BJ (cell line): ENCODE results near the gene LAPTM5. TPM values are rescaled to one million over a fixed set of nuclear protein-coding genes. Genes with fewer than 3 reads are reported as not detected.

Source experiments
- CTCF ChIA-PET: fragments of 350-600 bp; formaldehyde crosslinking; extraction: SDS; loops from one replicate; lab custom pipeline; 2021; ENCODE audit warnings: antibody characterized with exemption, inconsistent platforms; lab: Yijun Ruan, JAX
- POLR2A ChIA-PET: fragments of 300-600 bp; sonication (Branson Sonifier 250); formaldehyde crosslinking; extraction: SDS; loops from one replicate; lab custom pipeline; 2021; ENCODE audit warnings: antibody characterized with exemption; lab: Charles Lee
- DNase-seq: peaks from one replicate; pipeline ENCODE4 v3.0.0-alpha.2; 2011; ENCODE audit warnings: low read depth
- H3K27me3 ChIP-seq: 2 replicates; pipeline ENCODE4 v1.6.0; 2011; ENCODE audit warnings: low read length; ENCODE audit not compliant: control insufficient read depth, insufficient read depth
- H3K36me3 ChIP-seq: 2 replicates; pipeline ENCODE4 v1.5.1; 2011; ENCODE audit warnings: low read length; ENCODE audit not compliant: control insufficient read depth, insufficient read depth
- H3K4me3 ChIP-seq: 2 replicates; pipeline ENCODE4 v1.5.1; 2011; ENCODE audit warnings: low read depth, mild to moderate bottlenecking, control low read depth, low read length
- polyA plus RNA-seq: library from polyadenylated mRNA; depleted of rRNA; stranded (reverse); fragments of >200 nt; gene quantifications from 2 replicates; pipeline ENCODE4 v1.2.3, GENCODE V29; 2011
- TF ChIP-seq, protein P1 (sequence below): IDR thresholded peaks from 2 replicates; pipeline ENCODE4 v1.5.1; 2011; ENCODE audit warnings: low read depth, mild to moderate bottlenecking, control low read depth, inconsistent platforms, low read length, moderate library complexity; ENCODE audit not compliant: insufficient read depth

The LAPTM5 gene
- polyA plus RNA-seq, 1 experiment: 2.1 TPM

- DNase-seq: no peak
- Histone ChIP-seq H3K36me3 (peaks cover 3% of the 10 kb centered on the region; the same call in 1 of the 2 replicates), H3K4me3 (no peak overlapping the region), H3K27me3 (peaks cover 1% of the 10 kb centered on the region; the same call in 1 of the 2 replicates)
- ChIA-PET CTCF (interaction anchor here (0.6 to 6.5 kb wide), 3 partner anchors 35 to 56 kb away, joined by 3 to 73 read pairs (median 38); no protein-coding TSS in a partner anchor), POLR2A (interaction anchor here (0.6 kb wide), 1 partner anchor 259 kb away, joined by 3 read pairs; no protein-coding TSS in a partner anchor)
- TF ChIP-seq, protein P1, sequence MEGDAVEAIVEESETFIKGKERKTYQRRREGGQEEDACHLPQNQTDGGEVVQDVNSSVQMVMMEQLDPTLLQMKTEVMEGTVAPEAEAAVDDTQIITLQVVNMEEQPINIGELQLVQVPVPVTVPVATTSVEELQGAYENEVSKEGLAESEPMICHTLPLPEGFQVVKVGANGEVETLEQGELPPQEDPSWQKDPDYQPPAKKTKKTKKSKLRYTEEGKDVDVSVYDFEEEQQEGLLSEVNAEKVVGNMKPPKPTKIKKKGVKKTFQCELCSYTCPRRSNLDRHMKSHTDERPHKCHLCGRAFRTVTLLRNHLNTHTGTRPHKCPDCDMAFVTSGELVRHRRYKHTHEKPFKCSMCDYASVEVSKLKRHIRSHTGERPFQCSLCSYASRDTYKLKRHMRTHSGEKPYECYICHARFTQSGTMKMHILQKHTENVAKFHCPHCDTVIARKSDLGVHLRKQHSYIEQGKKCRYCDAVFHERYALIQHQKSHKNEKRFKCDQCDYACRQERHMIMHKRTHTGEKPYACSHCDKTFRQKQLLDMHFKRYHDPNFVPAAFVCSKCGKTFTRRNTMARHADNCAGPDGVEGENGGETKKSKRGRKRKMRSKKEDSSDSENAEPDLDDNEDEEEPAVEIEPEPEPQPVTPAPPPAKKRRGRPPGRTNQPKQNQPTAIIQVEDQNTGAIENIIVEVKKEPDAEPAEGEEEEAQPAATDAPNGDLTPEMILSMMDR: no peak
Measured at GRCh38 chr1:30726236-30726635, 31.3 kb downstream of the LAPTM5 start.

- ChIA-PET POLR2A (interaction anchor here (0.6 kb wide), 1 partner anchor 260 kb away, joined by 3 read pairs; no protein-coding TSS in a partner anchor), CTCF (interaction anchor here (0.6 to 6.5 kb wide), 4 partner anchors 36 to 578 kb away, joined by 3 to 73 read pairs (median 20); no protein-coding TSS in a partner anchor)
- TF ChIP-seq, protein P1: no peak
- H3K4me3 ChIP-seq: no peak overlapping the region
- peaks cover 3% of the 10 kb centered on the region; the same call in 1 of the 2 replicates for H3K36me3 ChIP-seq
- DNase-seq: no peak
- H3K27me3 ChIP-seq: no peaks in the 10 kb centered on the region
Measured at GRCh38 chr1:30725450-30726095, 32.0 kb downstream of the LAPTM5 start.

- ChIA-PET CTCF (interaction anchor here (0.6 to 6.5 kb wide), 5 partner anchors 21 to 578 kb away, joined by 3 to 73 read pairs (median 3); no protein-coding TSS in a partner anchor), POLR2A (no interaction called here)
- H3K4me3 ChIP-seq: no peak overlapping the region
- peaks cover 3% of the 10 kb centered on the region; the same call in 1 of the 2 replicates for H3K36me3 ChIP-seq
- no peak for DNase-seq
- no peaks in the 10 kb centered on the region for H3K27me3 ChIP-seq
- TF ChIP-seq, protein P1: no peak
Measured at GRCh38 chr1:30724655-30725421, 32.7 kb downstream of the LAPTM5 start.

DNA sequence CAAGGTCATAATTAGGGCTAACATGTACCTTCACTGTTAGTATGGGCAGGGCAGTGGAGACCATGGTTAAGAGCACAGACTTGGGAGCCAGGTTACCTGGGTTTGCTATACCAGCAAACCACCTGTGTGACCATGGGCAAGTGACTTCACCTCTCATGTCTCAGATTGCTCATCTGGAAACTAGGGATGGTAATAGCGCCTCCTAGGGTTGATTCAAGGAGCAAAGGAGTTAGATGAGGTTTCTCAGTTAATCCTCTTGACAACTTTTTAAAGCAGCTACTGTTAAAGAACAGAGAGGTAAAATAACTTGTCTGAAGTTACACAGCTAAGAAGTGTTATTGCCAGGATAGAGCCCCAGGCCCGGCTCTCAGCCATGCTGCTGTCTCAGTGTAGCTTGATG, 33.4 kb downstream of the LAPTM5 start:
- Histone ChIP-seq H3K4me3 (no peak overlapping the region), H3K36me3 (peaks cover 3% of the 10 kb centered on the region; the same call in 1 of the 2 replicates), H3K27me3 (no peaks in the 10 kb centered on the region)
- ChIA-PET CTCF (interaction anchor here (0.8 to 6.5 kb wide), 6 partner anchors 22 to 195 kb away, joined by 3 to 73 read pairs (median 3); no protein-coding TSS in a partner anchor), POLR2A (no interaction called here)
- DNase-seq: no peak
- TF ChIP-seq, protein P1: peak; percentile 22; the same call in 1 of the 2 replicates

GRCh38 chr1:30723331-30723755, 34.2 kb downstream of the LAPTM5 start, which contains the start of gene MATN1:
Gene MATN1 (minus strand): TSS chr1:30723585. CDS start chr1:30723551, 34 bp downstream.
- ChIA-PET POLR2A (no interaction called here), CTCF (interaction anchor here (0.7 to 6.5 kb wide), 6 partner anchors 30 to 196 kb away, joined by 3 to 73 read pairs (median 3); no protein-coding TSS in a partner anchor)
- no peak within 1 kb of the TSS for H3K4me3 ChIP-seq
- DNase-seq: no peak
- H3K36me3 ChIP-seq: peaks cover 3% of the 10 kb centered on the region; the same call in 1 of the 2 replicates
- no peaks in the 10 kb centered on the region for H3K27me3 ChIP-seq
- TF ChIP-seq, protein P1: no peak
